ENCODE measurements around the gene EIPR1.

- no peak for TF ChIP-seq CTCF (conservative IDR thresholded peaks at IDR 0.05)
- TF ChIP-seq EZH2 (IDR thresholded peaks at IDR 0.05; ENCODE audit: low read depth), result no peak
Measured at GRCh38 chr2:3408781-3409180, 31.2 kb upstream of the EIPR1 start.
